CD14-positive monocyte (primary cell): ENCODE data around the gene ICAM5. TPM values are rescaled to one million over a fixed set of nuclear protein-coding genes. Genes with fewer than 3 reads are reported as not detected.

Experiments
- DNase-seq, 3 donors: peaks; one replicate each; pipeline ENCODE4 v3.0.0-alpha.2; 2011 to 2022
- H2AFZ ChIP-seq: 2 replicates; pipeline ENCODE4 v1.6.0; 2012; ENCODE audit warnings: mild to moderate bottlenecking, low read depth, low read length, inconsistent platforms; ENCODE audit not compliant: insufficient read depth, poor library complexity, severe bottlenecking
- H3K27ac ChIP-seq, 2 donors: 1 replicate in 1 of 2; 2 replicates in 1 of 2; pipeline ENCODE4 v1.5.1; 2012 to 2013; ENCODE audit warnings: low read length in 2 of 2, control low read depth in 1 of 2, inconsistent platforms in 1 of 2, low read depth in 1 of 2, mild to moderate bottlenecking in 1 of 2
- H3K27me3 ChIP-seq, 2 donors: one replicate each; pipeline versions ENCODE4 v1.6.0 to v1.6.1; 2011 to 2013; ENCODE audit warnings: low read length in 2 of 2; ENCODE audit not compliant: control insufficient read depth in 2 of 2, insufficient read depth in 2 of 2
- H3K36me3 ChIP-seq, 2 donors: replicated peaks in 1 of 2; 1 replicate in 1 of 2; 2 replicates in 1 of 2; pipeline versions ENCODE4 v1.5.1 to v1.6.1; 2012 to 2013; ENCODE audit warnings: low read length in 2 of 2, control low read depth in 1 of 2, inconsistent platforms in 1 of 2, mild to moderate bottlenecking in 1 of 2; ENCODE audit not compliant: insufficient read depth in 2 of 2, control insufficient read depth in 1 of 2
- H3K4me1 ChIP-seq, 2 donors: 1 replicate in 1 of 2; 2 replicates in 1 of 2; pipeline versions ENCODE4 v1.5.1 to v1.6.1; 2012 to 2013; ENCODE audit warnings: low read length in 2 of 2, control low read depth in 1 of 2, inconsistent platforms in 1 of 2, mild to moderate bottlenecking in 1 of 2, moderate library complexity in 1 of 2; ENCODE audit not compliant: insufficient read depth in 2 of 2, control insufficient read depth in 1 of 2
- H3K4me2 ChIP-seq: replicated peaks from 2 replicates; pipeline ENCODE3; 2012; ENCODE audit warnings: low read length, moderate library complexity, mild to moderate bottlenecking; ENCODE audit not compliant: poor library complexity, severe bottlenecking; ENCODE audit errors: extremely low read depth
- H3K4me3 ChIP-seq, 3 experiments: fragments of 200-600 bp in 1 of 3; sonication (generic) in 1 of 3; replicated peaks in 1 of 3; 1 replicate in 2 of 3; 2 replicates in 1 of 3; pipeline ENCODE4 v1.5.1; 2011 to 2013; ENCODE audit warnings: low read length in 3 of 3, mild to moderate bottlenecking in 3 of 3, control low read depth in 2 of 3, low read depth in 2 of 3, inconsistent platforms in 1 of 3, moderate library complexity in 1 of 3
- H3K79me2 ChIP-seq: 2 replicates; pipeline ENCODE4 v1.6.0; 2012; ENCODE audit warnings: mild to moderate bottlenecking, control low read depth, inconsistent platforms, low read length, moderate library complexity; ENCODE audit not compliant: insufficient read depth
- H3K9ac ChIP-seq: 2 replicates; pipeline ENCODE4 v1.6.0; 2017; ENCODE audit warnings: low read length, mild to moderate bottlenecking; ENCODE audit not compliant: insufficient read depth, poor library complexity, severe bottlenecking
- H3K9me3 ChIP-seq, 2 donors: replicated peaks in 1 of 2; 1 replicate in 1 of 2; 2 replicates in 1 of 2; pipeline versions ENCODE4 v1.5.1 to v1.6.1; 2012 to 2013; ENCODE audit warnings: low read length in 2 of 2, control low read depth in 1 of 2; ENCODE audit not compliant: control insufficient read depth in 1 of 2, insufficient read depth in 1 of 2
- H4K20me1 ChIP-seq: 2 replicates; pipeline ENCODE4 v1.6.0; 2012; ENCODE audit warnings: mild to moderate bottlenecking, low read length, control low read depth, moderate library complexity; ENCODE audit not compliant: insufficient read depth
- H3K27ac Mint-ChIP-seq, 7 donors: one replicate each; pipeline ENCODE4 v1.8.0; 2020; ENCODE audit warnings: mild to moderate bottlenecking in 7 of 7, mixed read lengths in 7 of 7, moderate library complexity in 6 of 7, inconsistent platforms in 2 of 7
- H3K27me3 Mint-ChIP-seq, 3 donors: one replicate each; pipeline ENCODE4 v1.8.0; 2021 to 2022; ENCODE audit warnings: low read depth in 3 of 3, mild to moderate bottlenecking in 3 of 3, mixed read lengths in 3 of 3, moderate library complexity in 3 of 3, inconsistent platforms in 1 of 3
- H3K36me3 Mint-ChIP-seq, 2 donors: one replicate each; pipeline ENCODE4 v1.8.0; 2020; ENCODE audit warnings: mixed read lengths in 2 of 2, inconsistent platforms in 1 of 2, mild to moderate bottlenecking in 1 of 2
- H3K4me1 Mint-ChIP-seq: one replicate; pipeline ENCODE4 v1.8.0; 2020; ENCODE audit warnings: mild to moderate bottlenecking, mixed read lengths
- H3K4me3 Mint-ChIP-seq, 2 donors: one replicate each; pipeline ENCODE4 v1.8.0; 2020; ENCODE audit warnings: mild to moderate bottlenecking in 2 of 2, mixed read lengths in 2 of 2, moderate library complexity in 1 of 2
- H3K9me3 Mint-ChIP-seq, 7 donors: one replicate each; pipeline ENCODE4 v1.8.0; 2020 to 2022; ENCODE audit warnings: mixed read lengths in 7 of 7, mild to moderate bottlenecking in 6 of 7, moderate library complexity in 6 of 7, inconsistent platforms in 2 of 7
- CTCF ChIP-seq: fragments of 200-600 bp; IDR thresholded peaks from one replicate; pipeline ENCODE4 v1.8.0; 2022; ENCODE audit warnings: antibody characterized with exemption, mild to moderate bottlenecking
- WGBS: methylation state at CpG from one replicate; pipeline ENCODE4 v1.1.5; 2013; ENCODE audit warnings: missing lambda C conversion rate; ENCODE audit not compliant: insufficient coverage; 5-methylcytosine and 5-hydroxymethylcytosine counted together
- intact Hi-C, 2 donors: fragments of 100-400 bp; cut with micrococcal nuclease; formaldehyde crosslinking; loops; one replicate each; pipeline versions ENCODE4 v1.15.0 to v1.15.1; 2023
- polyA plus RNA-seq, 3 donors: library from polyadenylated mRNA; depleted of rRNA in 1 of 3; unstranded in 2 of 3; stranded (reverse) in 1 of 3; fragments of 300-500 nt in 2 of 3; fragments of >200 nt in 1 of 3; fragmentation: Illumina TruSeq in 2 of 3; gene quantifications; 1 replicate in 2 of 3; 2 replicates in 1 of 3; pipeline ENCODE4 v1.2.3, GENCODE V29; 2012 to 2021

ICAM5 gene
- polyA plus RNA-seq, 3 donors, result 0.21 to 2.1 TPM; not detected in 1

DNA sequence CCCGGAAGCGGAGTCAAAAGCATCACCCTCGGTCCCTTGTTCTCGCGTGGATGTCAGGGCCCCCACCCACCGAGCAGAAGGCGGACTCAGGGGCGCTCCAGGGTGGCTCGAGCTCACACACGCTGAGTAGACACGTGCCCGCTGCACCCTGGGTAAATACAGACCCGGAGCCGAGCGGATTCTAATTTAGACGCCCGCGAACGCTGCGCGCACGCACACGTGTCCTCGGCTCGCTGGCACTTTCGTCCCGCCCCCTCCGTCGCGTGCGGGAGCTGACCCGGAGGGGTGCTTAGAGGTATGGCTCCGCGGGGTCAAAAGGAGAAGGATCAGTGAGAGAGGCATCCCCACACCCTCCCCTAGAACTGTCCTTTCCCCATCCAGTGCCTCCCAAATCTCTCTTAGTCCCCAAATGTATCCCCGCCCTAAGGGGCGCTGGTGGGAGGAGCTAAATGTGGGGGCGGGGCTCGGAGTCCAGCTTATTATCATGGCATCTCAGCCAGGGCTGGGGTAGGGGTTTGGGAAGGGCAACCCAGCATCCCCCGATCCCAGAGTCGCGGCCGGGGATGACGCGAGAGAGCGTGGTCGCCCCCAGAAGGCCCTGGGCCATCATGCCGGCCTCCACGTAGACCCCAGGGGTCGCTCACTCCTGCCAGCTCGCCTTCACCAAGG is 451 bp upstream of the ICAM5 start:
- Histone ChIP-seq H3K27ac (no peak overlapping the region), H3K4me3 (peak overlapping the region in 2 of 3 experiments; percentile 15 to 74), H3K9ac (no peak overlapping the region), H4K20me1 (peaks cover 33% of the 10 kb centered on the region), H3K36me3 (peaks cover 19% of the 10 kb centered on the region in 2 donors), H3K4me1 (peaks cover 91 to 97% of the 10 kb centered on the region in 2 donors), H3K9me3 (peaks cover 6 to 18% of the 10 kb centered on the region in 2 donors), H3K27me3 (peaks cover 28 to 68% of the 10 kb centered on the region in 2 donors), H2AFZ (no peak overlapping the region), H3K4me2 (peak overlapping the region; percentile 78), H3K79me2 (no peaks in the 10 kb centered on the region)
- Mint-ChIP-seq H3K9me3 (peaks cover 0 to 47% (median 29%) of the 10 kb centered on the region in 7 donors), H3K36me3 (peaks cover 32 to 41% of the 10 kb centered on the region in 2 donors), H3K27ac (peak overlapping the region in 3 of 7 donors; percentile 49 to 76 (median 58)), H3K27me3 (peaks cover 58 to 73% (median 71%) of the 10 kb centered on the region in 3 donors), H3K4me3 (peak overlapping the region; percentile 66 to 88), H3K4me1 (peaks cover 85% of the 10 kb centered on the region)
- DNase-seq, result peak; percentile 62 to 74 (median 64)
- intact Hi-C loops, result no loop called here
- TF ChIP-seq CTCF, result no peak
- under 1% methylated on average over 35 of the region's 50 CpGs for WGBS

DNA sequence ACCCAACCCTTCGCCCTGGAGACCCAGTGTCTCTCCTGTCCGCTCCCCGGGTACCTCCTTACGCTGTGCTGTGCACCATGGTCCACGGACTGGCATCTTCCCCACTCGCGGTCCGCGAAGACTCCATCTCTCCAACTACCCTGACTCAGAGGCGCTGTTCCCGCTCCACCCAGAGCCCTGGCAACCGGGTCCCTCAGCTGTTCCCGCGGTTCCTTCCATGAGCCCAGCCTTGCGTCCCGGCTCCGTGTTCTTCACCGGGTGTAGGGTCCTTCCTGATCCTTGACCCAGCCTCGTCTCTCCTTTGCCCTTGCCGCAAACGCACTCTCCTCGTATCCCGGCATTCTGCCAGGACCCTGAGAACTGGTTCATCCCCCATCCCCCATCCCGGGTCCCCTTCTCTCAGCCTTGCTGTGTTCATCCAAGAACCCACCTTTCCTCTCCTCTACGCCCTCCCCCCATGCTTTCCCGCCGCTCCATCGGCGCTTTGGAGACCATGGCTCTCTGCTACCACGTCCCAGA is 664 bp downstream of the ICAM5 start:
- H3K4me3 ChIP-seq, result peak overlapping the region in 2 of 3 experiments; percentile 29 to 74
- DNase-seq, result peak in 1 of 3 donors; percentile 35
- peaks cover 32 to 78% of the 10 kb centered on the region in 2 donors for H3K27me3 ChIP-seq
- H3K4me1 Mint-ChIP-seq, result peaks cover 87% of the 10 kb centered on the region
- peaks cover 69 to 84% (median 82%) of the 10 kb centered on the region in 3 donors for H3K27me3 Mint-ChIP-seq
- H4K20me1 ChIP-seq, result peaks cover 22% of the 10 kb centered on the region
- under 1% methylated on average over 30 of the region's 30 CpGs for WGBS
- peaks cover 8% of the 10 kb centered on the region in 2 donors for H3K36me3 ChIP-seq
- peaks cover 21 to 33% of the 10 kb centered on the region in 2 donors for H3K36me3 Mint-ChIP-seq
- peak overlapping the region; percentile 78 for H3K4me2 ChIP-seq
- no peaks in the 10 kb centered on the region for H3K79me2 ChIP-seq
- peak overlapping the region in 5 of 7 donors; percentile 17 to 78 (median 64) for H3K27ac Mint-ChIP-seq
- peaks cover 97% of the 10 kb centered on the region in 2 donors for H3K4me1 ChIP-seq
- H3K27ac ChIP-seq, result no peak overlapping the region
- H3K9me3 ChIP-seq, result peaks cover 6 to 22% of the 10 kb centered on the region in 2 donors
- intact Hi-C loops, result no loop called here
- TF ChIP-seq CTCF, result no peak
- peak overlapping the region; percentile 75 to 94 for H3K4me3 Mint-ChIP-seq
- peaks cover 0 to 48% (median 31%) of the 10 kb centered on the region in 7 donors for H3K9me3 Mint-ChIP-seq
- H2AFZ ChIP-seq, result peak overlapping the region; percentile 73
- peak overlapping the region; percentile 33 for H3K9ac ChIP-seq
